ENCODE data around the gene KAT5.

DNA sequence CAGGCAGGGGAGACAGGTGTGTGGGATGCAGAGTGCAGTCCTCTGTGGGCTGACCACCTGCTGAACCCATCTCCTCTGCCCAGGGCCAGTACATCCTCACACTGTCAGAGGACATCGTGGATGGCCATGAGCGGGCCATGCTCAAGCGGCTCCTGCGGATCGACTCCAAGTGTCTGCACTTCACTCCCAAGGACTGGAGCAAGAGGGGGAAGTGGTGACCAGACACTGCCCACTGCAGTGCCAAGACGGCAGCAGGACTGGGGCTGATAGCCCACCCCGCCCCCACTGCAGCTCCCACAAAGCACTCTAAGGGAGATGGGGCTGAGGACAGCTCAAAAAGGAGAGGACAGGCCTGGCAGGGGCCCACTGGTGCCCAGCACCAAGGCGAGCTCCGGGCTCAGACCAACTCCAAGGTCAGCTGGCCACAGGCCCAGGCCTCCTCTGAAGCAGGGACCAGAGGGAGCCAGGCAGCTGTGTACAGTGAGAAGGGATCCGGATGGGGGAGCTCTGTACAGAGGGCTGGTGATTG, 7.0 kb downstream of the KAT5 start:
- TF ChIP-seq, protein P1, sequence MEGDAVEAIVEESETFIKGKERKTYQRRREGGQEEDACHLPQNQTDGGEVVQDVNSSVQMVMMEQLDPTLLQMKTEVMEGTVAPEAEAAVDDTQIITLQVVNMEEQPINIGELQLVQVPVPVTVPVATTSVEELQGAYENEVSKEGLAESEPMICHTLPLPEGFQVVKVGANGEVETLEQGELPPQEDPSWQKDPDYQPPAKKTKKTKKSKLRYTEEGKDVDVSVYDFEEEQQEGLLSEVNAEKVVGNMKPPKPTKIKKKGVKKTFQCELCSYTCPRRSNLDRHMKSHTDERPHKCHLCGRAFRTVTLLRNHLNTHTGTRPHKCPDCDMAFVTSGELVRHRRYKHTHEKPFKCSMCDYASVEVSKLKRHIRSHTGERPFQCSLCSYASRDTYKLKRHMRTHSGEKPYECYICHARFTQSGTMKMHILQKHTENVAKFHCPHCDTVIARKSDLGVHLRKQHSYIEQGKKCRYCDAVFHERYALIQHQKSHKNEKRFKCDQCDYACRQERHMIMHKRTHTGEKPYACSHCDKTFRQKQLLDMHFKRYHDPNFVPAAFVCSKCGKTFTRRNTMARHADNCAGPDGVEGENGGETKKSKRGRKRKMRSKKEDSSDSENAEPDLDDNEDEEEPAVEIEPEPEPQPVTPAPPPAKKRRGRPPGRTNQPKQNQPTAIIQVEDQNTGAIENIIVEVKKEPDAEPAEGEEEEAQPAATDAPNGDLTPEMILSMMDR (conservative IDR thresholded peaks at IDR 0.05; ENCODE audit: low read depth in 2 of 2): no peak
- no peak for TF ChIP-seq POLR2AphosphoS5 (IDR thresholded peaks at IDR 0.05; ENCODE audit: low read depth)
- TF ChIP-seq EZH2 (IDR thresholded peaks at IDR 0.05; ENCODE audit: low read depth, unreplicated experiment): no peak
- no peak for TF ChIP-seq JUNB (IDR thresholded peaks at IDR 0.05; ENCODE audit: unreplicated experiment)
- TF ChIP-seq, protein P2, sequence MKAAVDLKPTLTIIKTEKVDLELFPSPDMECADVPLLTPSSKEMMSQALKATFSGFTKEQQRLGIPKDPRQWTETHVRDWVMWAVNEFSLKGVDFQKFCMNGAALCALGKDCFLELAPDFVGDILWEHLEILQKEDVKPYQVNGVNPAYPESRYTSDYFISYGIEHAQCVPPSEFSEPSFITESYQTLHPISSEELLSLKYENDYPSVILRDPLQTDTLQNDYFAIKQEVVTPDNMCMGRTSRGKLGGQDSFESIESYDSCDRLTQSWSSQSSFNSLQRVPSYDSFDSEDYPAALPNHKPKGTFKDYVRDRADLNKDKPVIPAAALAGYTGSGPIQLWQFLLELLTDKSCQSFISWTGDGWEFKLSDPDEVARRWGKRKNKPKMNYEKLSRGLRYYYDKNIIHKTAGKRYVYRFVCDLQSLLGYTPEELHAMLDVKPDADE (IDR thresholded peaks at IDR 0.05): no peak
- no peak for TF ChIP-seq EZH2phosphoT487 (IDR thresholded peaks at IDR 0.05; ENCODE audit: unreplicated experiment)
- TF ChIP-seq STAT1 (IDR thresholded peaks at IDR 0.05; ENCODE audit: unreplicated experiment): no peak
- no peak for TF ChIP-seq ZNF331 (CRISPR knock-in tag; IDR thresholded peaks at IDR 0.05; ENCODE audit: low read depth)
- no peak for TF ChIP-seq NANOG (IDR thresholded peaks at IDR 0.05; ENCODE audit: borderline replicate concordance)
- TF ChIP-seq REST (IDR thresholded peaks at IDR 0.05; ENCODE audit: unreplicated experiment): no peak
- no peak for TF ChIP-seq CREB1 (CRISPR knock-in tag; IDR thresholded peaks at IDR 0.05; ENCODE audit: low read depth)
- TF ChIP-seq ZNF114 (CRISPR knock-in tag; IDR thresholded peaks at IDR 0.05): no peak
- no peak for TF ChIP-seq ZNF462 (CRISPR knock-in tag; IDR thresholded peaks at IDR 0.05)

Measured in GM23338 (cell line).